Esophagus squamous epithelium (tissue), 5 donors: ENCODE data around the gene CD99L2. TPM values are rescaled to one million over a fixed set of nuclear protein-coding genes. Genes with fewer than 3 reads are reported as not detected.

Experiments
- DNase-seq: peaks from one replicate; lab custom pipeline; 2025; lab: John Stamatoyannopoulos, UW
- H3K27ac ChIP-seq, 4 donors: fragments of 200-600 bp; sonication (generic); one replicate each; pipeline ENCODE4 v1.5.1; 2016 to 2019; ENCODE audit warnings: mild to moderate bottlenecking in 1 of 4
- H3K27me3 ChIP-seq, 4 donors: fragments of 200-600 bp; sonication (generic); 1 replicate in 3 of 4; 2 replicates in 1 of 4; pipeline versions ENCODE4 v1.5.1 to v1.6.0; 2017 to 2021; ENCODE audit warnings: antibody characterized with exemption in 1 of 4
- H3K36me3 ChIP-seq, 3 donors: fragments of 200-600 bp; sonication (generic); one replicate each; pipeline ENCODE4 v1.5.1; 2016 to 2019
- H3K4me1 ChIP-seq, 3 donors: fragments of 200-600 bp; sonication (generic); one replicate each; pipeline ENCODE4 v1.5.1; 2017 to 2019
- H3K4me3 ChIP-seq, 4 donors: fragments of 200-600 bp; sonication (generic); 1 replicate in 3 of 4; 2 replicates in 1 of 4; pipeline ENCODE4 v1.5.1; 2016 to 2019; ENCODE audit warnings: mild to moderate bottlenecking in 2 of 4, moderate library complexity in 1 of 4
- H3K9me3 ChIP-seq, 3 donors: fragments of 200-600 bp; sonication (generic); one replicate each; pipeline ENCODE4 v1.5.1; 2016 to 2019
- CTCF ChIP-seq, 6 experiments: fragments of 450-650 bp in 4 of 6; fragments of 200-600 bp in 2 of 6; sonication (generic) in 2 of 6; IDR thresholded peaks; one replicate each; pipeline ENCODE4 v1.5.1; 2016 to 2019; ENCODE audit warnings: antibody characterized with exemption in 6 of 6, mild to moderate bottlenecking in 4 of 6, moderate library complexity in 4 of 6
- POLR2A ChIP-seq, 4 donors: fragments of 450-650 bp; IDR thresholded peaks; one replicate each; pipeline ENCODE4 v1.6.1; 2017; ENCODE audit warnings: antibody characterized with exemption in 4 of 4, mild to moderate bottlenecking in 4 of 4, moderate library complexity in 3 of 4
- WGBS, 2 donors: methylation state at CpG; one replicate each; pipeline ENCODE4 v1.1.5; 2018; 5-methylcytosine and 5-hydroxymethylcytosine counted together
- intact Hi-C: fragments of 100-400 bp; cut with DNase I; formaldehyde crosslinking; loops from one replicate; pipeline ENCODE4 v1.15.0; 2022
- total RNA-seq, 4 donors: library from RNA; depleted of rRNA; stranded (reverse); fragments of >200 nt; gene quantifications; one replicate each; pipeline ENCODE4 v1.1.0, GENCODE V29; 2016
- donor health status: DM: yes; HTN: yes; CAD: no.

Gene CD99L2
- total RNA-seq, 4 donors from 2014 or later = 3.8 to 21.9 (median 7.7) TPM

DNA sequence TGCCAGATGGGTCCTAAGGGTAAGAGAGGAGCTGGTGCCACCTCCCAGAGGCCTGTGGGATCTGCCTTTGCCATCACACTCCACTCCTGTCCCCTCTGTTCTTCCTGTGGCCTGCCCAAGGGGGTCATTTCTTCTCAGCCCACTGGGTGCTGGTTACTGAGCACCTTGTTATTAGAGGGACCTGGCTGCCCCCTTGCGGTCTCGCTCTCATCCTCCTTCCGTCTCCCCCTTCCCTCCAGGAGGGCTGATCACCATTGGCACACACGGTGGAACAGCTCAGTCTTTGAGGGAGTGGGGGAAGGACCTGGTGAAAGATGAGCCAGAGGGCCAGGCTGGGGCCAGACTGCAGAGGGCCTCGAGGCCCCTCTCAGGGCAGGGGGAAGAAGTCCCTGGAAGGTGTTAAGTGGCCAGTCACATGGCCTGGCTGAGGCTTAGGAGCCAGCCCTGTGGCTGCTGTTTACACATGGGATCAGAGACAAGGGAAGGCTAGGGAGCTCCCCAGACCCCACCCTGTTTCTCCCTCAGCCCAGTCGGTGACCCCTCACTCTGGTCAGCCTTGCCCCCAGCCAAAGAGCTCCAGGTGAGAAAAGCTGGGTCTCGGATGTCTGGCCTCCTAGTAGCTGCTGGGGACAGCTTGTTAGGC is 137.2 kb downstream of the CD99L2 start:
- no peak overlapping the region for H3K4me3 ChIP-seq
- 88% methylated on average over 5 of the region's 7 CpGs; no CpG with 5 or more reads in 1 of the 2 donors for WGBS, 2 donors
- no peak for DNase-seq
- H3K36me3 ChIP-seq = peaks cover 0 to 64% (median 0%) of the 10 kb centered on the region in 3 donors
- H3K4me1 ChIP-seq = no peaks in the 10 kb centered on the region
- H3K27ac ChIP-seq = no peak overlapping the region
- intact Hi-C loops = no loop called here
- no peak for TF ChIP-seq CTCF (IDR thresholded peaks at IDR 0.05)
- no peak for TF ChIP-seq POLR2A (IDR thresholded peaks at IDR 0.05)
- no peaks in the 10 kb centered on the region for H3K9me3 ChIP-seq
- H3K27me3 ChIP-seq = no peaks in the 10 kb centered on the region

GRCh38 chrX:150759568-150760416 is 138.7 kb downstream of the CD99L2 start:
- Histone ChIP-seq H3K4me3 (no peak overlapping the region), H3K27me3 (no peaks in the 10 kb centered on the region), H3K4me1 (no peaks in the 10 kb centered on the region), H3K27ac (no peak overlapping the region), H3K36me3 (peaks cover 0 to 61% (median 0%) of the 10 kb centered on the region in 3 donors), H3K9me3 (no peaks in the 10 kb centered on the region)
- no peak for DNase-seq
- intact Hi-C loops = no loop called here
- no peak for TF ChIP-seq POLR2A (IDR thresholded peaks at IDR 0.05)
- no peak for TF ChIP-seq CTCF (IDR thresholded peaks at IDR 0.05)
- WGBS, 2 donors = 69 to 89% methylated on average over 6 to 14 of the region's 22 CpGs

DNA sequence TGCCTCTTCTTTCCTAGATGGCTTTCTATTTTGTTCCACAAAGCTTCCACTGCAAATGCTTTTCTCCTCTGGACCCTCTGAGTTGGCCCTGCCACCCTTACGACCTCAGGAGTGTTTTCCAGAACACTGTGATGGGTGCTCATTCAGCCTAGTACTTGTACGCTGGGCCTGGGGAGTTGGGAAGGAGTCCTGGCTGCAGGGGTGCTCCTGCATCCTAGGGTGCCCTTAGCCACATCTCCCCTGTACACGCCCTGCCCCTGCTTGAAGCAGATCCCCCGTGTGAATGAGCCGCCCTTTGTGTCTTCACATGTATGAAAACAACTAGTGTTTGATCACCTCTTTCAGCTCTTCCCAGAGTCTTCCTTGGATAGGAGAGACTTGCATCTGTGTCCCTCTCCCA is 141.1 kb downstream of the CD99L2 start:
- Histone ChIP-seq H3K27ac (no peak overlapping the region), H3K9me3 (no peaks in the 10 kb centered on the region), H3K36me3 (peaks cover 0 to 53% (median 0%) of the 10 kb centered on the region in 3 donors), H3K27me3 (no peaks in the 10 kb centered on the region), H3K4me3 (no peak overlapping the region), H3K4me1 (no peaks in the 10 kb centered on the region)
- TF ChIP-seq POLR2A (IDR thresholded peaks at IDR 0.05) = no peak
- TF ChIP-seq CTCF (IDR thresholded peaks at IDR 0.05) = no peak
- intact Hi-C loops = no loop called here
- 81% methylated on average over 5 of the region's 5 CpGs; no CpG with 5 or more reads in 1 of the 2 donors for WGBS, 2 donors
- no peak for DNase-seq

DNA sequence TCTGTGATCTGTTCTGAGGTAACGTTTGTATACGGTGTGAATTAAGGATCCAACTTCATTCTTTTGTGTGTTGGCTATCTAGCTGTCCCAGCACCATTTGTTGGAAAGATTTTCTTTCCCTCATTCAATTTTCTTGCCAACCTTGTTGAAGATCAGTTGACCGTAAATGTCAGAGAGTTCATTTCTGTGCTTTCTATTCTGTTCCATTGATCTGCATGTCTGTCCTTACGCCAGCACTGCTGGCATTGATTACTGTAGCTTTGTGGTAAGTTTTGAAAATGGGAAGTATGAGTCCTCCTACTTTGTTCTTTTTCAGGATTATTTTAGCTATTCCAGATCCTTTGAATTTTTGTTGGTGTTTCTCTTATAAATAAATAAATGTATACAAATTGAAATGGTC is 144.5 kb downstream of the CD99L2 start:
- H3K27ac ChIP-seq = no peak overlapping the region
- H3K9me3 ChIP-seq = no peaks in the 10 kb centered on the region
- intact Hi-C loops = no loop called here
- no peak for DNase-seq
- H3K4me3 ChIP-seq = no peak overlapping the region
- no peaks in the 10 kb centered on the region for H3K4me1 ChIP-seq
- H3K27me3 ChIP-seq = no peaks in the 10 kb centered on the region
- H3K36me3 ChIP-seq = peaks cover 0 to 61% (median 0%) of the 10 kb centered on the region in 3 donors
- TF ChIP-seq CTCF (IDR thresholded peaks at IDR 0.05) = no peak
- TF ChIP-seq POLR2A (IDR thresholded peaks at IDR 0.05) = no peak
- 75 to 79% methylated on average over 4 of the region's 4 CpGs for WGBS, 2 donors

DNA sequence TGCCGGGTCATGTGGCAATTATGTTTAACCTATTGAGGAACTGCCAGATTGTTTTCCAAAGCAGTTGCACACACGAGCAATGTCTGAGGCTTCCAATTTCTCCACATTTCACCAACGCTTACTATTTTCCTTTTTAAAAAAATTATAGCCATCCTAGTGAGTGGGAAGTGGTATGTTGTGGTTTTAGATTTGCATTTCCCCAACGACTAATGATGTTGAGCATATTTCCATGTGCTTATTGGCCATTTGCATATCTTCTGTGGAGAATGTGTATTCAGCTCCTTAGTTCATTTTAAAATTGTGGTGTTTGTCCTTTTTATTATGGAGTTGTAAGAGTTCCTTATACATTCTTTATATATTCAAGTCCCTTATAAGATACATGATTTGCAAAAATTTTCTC is 145.1 kb downstream of the CD99L2 start:
- no peak for DNase-seq
- Histone ChIP-seq H3K4me3 (no peak overlapping the region), H3K4me1 (no peaks in the 10 kb centered on the region), H3K36me3 (peaks cover 0 to 55% (median 0%) of the 10 kb centered on the region in 3 donors), H3K9me3 (no peaks in the 10 kb centered on the region), H3K27ac (no peak overlapping the region), H3K27me3 (no peaks in the 10 kb centered on the region)
- WGBS, 2 donors = 76 to 78% methylated on average over 4 of the region's 4 CpGs
- no peak for TF ChIP-seq POLR2A (IDR thresholded peaks at IDR 0.05)
- no peak for TF ChIP-seq CTCF (IDR thresholded peaks at IDR 0.05)
- intact Hi-C loops = no loop called here
